HG03175 (cell line): Measurements from ENCODE around the gene ASCC2.
"Not testable (repeated sequence)": the region's sequence is repeated elsewhere in the genome, so short reads cannot be mapped to it uniquely, and the experiment has no call there.

Source experiments
- ATAC-seq: cut with Tn5 transposase; IDR thresholded peaks from one replicate; pipeline ENCODE4 v1.9.1; 2021; ENCODE audit warnings: mild to moderate bottlenecking, moderate library complexity; ENCODE audit not compliant: unreplicated experiment

ASCC2 gene

GRCh38 chr22:29856496-29856895, 18.4 kb upstream of the ASCC2 start:
- no peak for ATAC-seq

- no peak for ATAC-seq
Observed at GRCh38 chr22:29855611-29856181, 17.6 kb upstream of the ASCC2 start.

GRCh38 chr22:29854432-29854831, 16.4 kb upstream of the ASCC2 start:
- no peak for ATAC-seq

- no peak for ATAC-seq
Observed at GRCh38 chr22:29848111-29848510, 10.0 kb upstream of the ASCC2 start.

- ATAC-seq = no peak
Observed at GRCh38 chr22:29846290-29846689, 8.2 kb upstream of the ASCC2 start.

- ATAC-seq = no peak
Observed at GRCh38 chr22:29842740-29843139, 4.7 kb upstream of the ASCC2 start.

GRCh38 chr22:29842172-29842571, 4.1 kb upstream of the ASCC2 start:
- no peak for ATAC-seq

- no peak for ATAC-seq
Observed at GRCh38 chr22:29840498-29840897, 2.4 kb upstream of the ASCC2 start.

- ATAC-seq = no peak
Observed at GRCh38 chr22:29839039-29839438, 965 bp upstream of the ASCC2 start.

GRCh38 chr22:29838599-29838956, 504 bp upstream of the ASCC2 start:
- ATAC-seq = peak; percentile 17

GRCh38 chr22:29836791-29837370, 1.2 kb downstream of the ASCC2 start:
- not testable (repeated sequence) for ATAC-seq

- ATAC-seq = no peak
Observed at GRCh38 chr22:29834046-29834445, 4.0 kb downstream of the ASCC2 start.

- no peak for ATAC-seq
Observed at GRCh38 chr22:29833392-29833965, 4.6 kb downstream of the ASCC2 start.

- no peak for ATAC-seq
Observed at GRCh38 chr22:29831958-29832357, 6.1 kb downstream of the ASCC2 start.

GRCh38 chr22:29831186-29831921, 6.7 kb downstream of the ASCC2 start:
- no peak for ATAC-seq

- ATAC-seq = no peak
Observed at GRCh38 chr22:29830585-29830984, 7.5 kb downstream of the ASCC2 start.

- not testable (repeated sequence) for ATAC-seq
Observed at GRCh38 chr22:29827726-29828125, 10.3 kb downstream of the ASCC2 start.

GRCh38 chr22:29827091-29827490, 11.0 kb downstream of the ASCC2 start:
- ATAC-seq = no peak

GRCh38 chr22:29825578-29825977, 12.5 kb downstream of the ASCC2 start:
- ATAC-seq = no peak

- no peak for ATAC-seq
Observed at GRCh38 chr22:29824677-29825076, 13.4 kb downstream of the ASCC2 start.

GRCh38 chr22:29821291-29822016, 16.6 kb downstream of the ASCC2 start:
- ATAC-seq = peak; percentile 51

GRCh38 chr22:29820961-29821290, 17.1 kb downstream of the ASCC2 start:
- no peak for ATAC-seq
